SK-N-SH treated with all-trans-retinoic acid at 6 μM for 48 hours (cell line): Measurements from ENCODE around the gene USP4.

ENCODE experiments used
- GLIS3 ChIP-seq: fragments of 250-450 bp; sonication (Bioruptor Pico); IDR thresholded peaks from 2 replicates; pipeline ENCODE4 v1.5.0; 2020; ENCODE audit warnings: mild to moderate bottlenecking, moderate library complexity
- OSR1 ChIP-seq: fragments of 250-450 bp; sonication (Bioruptor Pico); IDR thresholded peaks from 2 replicates; pipeline ENCODE4 v1.8.0; 2022; ENCODE audit warnings: moderate library complexity, mild to moderate bottlenecking, inconsistent platforms
- PATZ1 ChIP-seq: fragments of 250-450 bp; sonication (Bioruptor Pico); IDR thresholded peaks from 2 replicates; pipeline ENCODE4 v1.8.0; 2020; ENCODE audit warnings: mild to moderate bottlenecking, moderate library complexity, borderline replicate concordance
- PPARA ChIP-seq: fragments of 250-450 bp; sonication (Bioruptor Pico); IDR thresholded peaks from 2 replicates; pipeline ENCODE4 v1.5.0; 2020; ENCODE audit warnings: mild to moderate bottlenecking, borderline replicate concordance
- TSHZ2 ChIP-seq: fragments of 250-450 bp; sonication (Bioruptor Pico); IDR thresholded peaks from 2 replicates; pipeline ENCODE4 v1.5.0; 2020; ENCODE audit warnings: mild to moderate bottlenecking, moderate library complexity
- ZFP30 ChIP-seq: fragments of 450-650 bp; formaldehyde crosslinking; IDR thresholded peaks from 2 replicates; pipeline ENCODE4 v1.5.0; 2022; ENCODE audit warnings: mild to moderate bottlenecking, moderate library complexity

GRCh38 chr3:49324768-49325167, 15.1 kb downstream of the USP4 start:
- TF ChIP-seq PATZ1 (CRISPR knock-in tag) (no peak), PPARA (no peak), TSHZ2 (CRISPR knock-in tag) (no peak), ZFP30 (no peak), OSR1 (CRISPR knock-in tag) (no peak), GLIS3 (CRISPR knock-in tag) (no peak)
